Measurements from ENCODE around the gene BNIP5.

The BNIP5 gene

DNA sequence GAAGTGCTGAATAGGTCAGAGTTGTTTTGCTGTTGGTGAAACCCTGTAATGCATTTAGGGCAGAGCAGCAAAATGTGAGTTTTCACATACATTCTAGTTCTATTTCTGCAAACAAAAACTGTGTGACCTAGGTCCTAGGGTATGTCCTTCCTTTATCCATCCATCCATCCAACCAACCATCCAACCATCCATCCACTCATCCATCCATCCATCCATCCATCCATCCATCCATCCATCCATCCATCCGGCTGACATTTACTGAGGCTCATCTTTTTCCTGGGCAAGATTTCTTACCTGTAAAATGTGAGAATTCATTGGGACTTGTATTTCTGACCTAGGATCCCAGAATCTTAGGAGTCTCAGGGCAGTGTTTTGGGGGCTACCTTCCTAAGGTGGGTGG, 52.3 kb downstream of the BNIP5 start:
- TF ChIP-seq, protein P1, sequence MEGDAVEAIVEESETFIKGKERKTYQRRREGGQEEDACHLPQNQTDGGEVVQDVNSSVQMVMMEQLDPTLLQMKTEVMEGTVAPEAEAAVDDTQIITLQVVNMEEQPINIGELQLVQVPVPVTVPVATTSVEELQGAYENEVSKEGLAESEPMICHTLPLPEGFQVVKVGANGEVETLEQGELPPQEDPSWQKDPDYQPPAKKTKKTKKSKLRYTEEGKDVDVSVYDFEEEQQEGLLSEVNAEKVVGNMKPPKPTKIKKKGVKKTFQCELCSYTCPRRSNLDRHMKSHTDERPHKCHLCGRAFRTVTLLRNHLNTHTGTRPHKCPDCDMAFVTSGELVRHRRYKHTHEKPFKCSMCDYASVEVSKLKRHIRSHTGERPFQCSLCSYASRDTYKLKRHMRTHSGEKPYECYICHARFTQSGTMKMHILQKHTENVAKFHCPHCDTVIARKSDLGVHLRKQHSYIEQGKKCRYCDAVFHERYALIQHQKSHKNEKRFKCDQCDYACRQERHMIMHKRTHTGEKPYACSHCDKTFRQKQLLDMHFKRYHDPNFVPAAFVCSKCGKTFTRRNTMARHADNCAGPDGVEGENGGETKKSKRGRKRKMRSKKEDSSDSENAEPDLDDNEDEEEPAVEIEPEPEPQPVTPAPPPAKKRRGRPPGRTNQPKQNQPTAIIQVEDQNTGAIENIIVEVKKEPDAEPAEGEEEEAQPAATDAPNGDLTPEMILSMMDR (IDR thresholded peaks at IDR 0.05; ENCODE audit: low read depth, low read length, missing control alignments): no peak
- in situ Hi-C loops (cut with HindIII; ENCODE audit: low sequenced_read_pairs): no loop called here

DNA sequence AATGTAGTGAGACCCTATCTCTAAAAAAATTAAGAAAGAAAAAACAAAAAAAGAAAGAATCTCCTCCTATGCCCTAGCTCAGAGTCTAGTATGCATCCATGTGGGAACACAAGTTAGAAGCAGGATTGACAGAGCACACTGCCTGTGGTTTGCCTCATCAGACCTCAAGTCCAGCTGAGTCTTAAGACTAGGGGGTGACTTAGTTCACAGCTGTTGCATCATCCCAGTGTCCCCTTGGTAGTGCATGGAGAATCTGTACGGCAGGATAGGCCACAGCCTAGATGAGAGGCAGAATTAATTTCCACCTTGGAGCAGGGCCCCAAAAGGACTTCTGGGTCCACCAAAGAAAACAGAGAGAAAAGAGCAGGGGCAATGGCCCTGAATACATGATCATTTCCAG, 53.1 kb downstream of the BNIP5 start:
- in situ Hi-C loops (cut with HindIII; ENCODE audit: low sequenced_read_pairs): no loop called here
- TF ChIP-seq, protein P1 (IDR thresholded peaks at IDR 0.05; ENCODE audit: low read depth, low read length, missing control alignments): no peak
- no peak overlapping the region for H3K4me3 ChIP-seq (ENCODE audit: low read depth, low read length)
- DNase-seq (ENCODE audit: low read depth): no peak

More for the DNA sequence above, 52.3 kb downstream of the BNIP5 start:
- no peak for DNase-seq (ENCODE audit: low read depth)
- H3K4me3 ChIP-seq (ENCODE audit: low read depth, low read length): no peak overlapping the region

DNA sequence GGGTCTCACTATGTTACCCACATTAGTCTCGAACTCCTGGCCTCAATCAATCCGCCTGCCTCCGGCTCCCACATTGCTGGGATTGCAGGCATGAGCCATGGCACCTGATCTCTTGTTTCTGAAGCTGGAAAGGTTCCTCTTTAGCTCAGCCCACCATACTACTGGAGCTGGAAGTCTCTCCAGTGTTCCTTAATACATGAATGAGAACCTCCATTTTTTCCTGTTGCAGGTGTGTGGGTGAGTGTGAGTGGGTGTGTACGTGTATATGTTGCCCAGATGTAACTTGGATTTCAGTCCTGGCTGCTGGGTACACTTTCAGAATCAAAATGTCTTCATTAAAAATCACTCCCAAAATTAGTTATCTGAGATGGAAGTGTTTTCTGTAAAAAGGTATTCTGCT, 55.7 kb downstream of the BNIP5 start:
- in situ Hi-C loops (cut with HindIII; ENCODE audit: low sequenced_read_pairs): no loop called here
- H3K4me3 ChIP-seq (ENCODE audit: low read depth, low read length): no peak overlapping the region
- no peak for DNase-seq (ENCODE audit: low read depth)
- TF ChIP-seq, protein P1 (IDR thresholded peaks at IDR 0.05; ENCODE audit: low read depth, low read length, missing control alignments): no peak

DNA sequence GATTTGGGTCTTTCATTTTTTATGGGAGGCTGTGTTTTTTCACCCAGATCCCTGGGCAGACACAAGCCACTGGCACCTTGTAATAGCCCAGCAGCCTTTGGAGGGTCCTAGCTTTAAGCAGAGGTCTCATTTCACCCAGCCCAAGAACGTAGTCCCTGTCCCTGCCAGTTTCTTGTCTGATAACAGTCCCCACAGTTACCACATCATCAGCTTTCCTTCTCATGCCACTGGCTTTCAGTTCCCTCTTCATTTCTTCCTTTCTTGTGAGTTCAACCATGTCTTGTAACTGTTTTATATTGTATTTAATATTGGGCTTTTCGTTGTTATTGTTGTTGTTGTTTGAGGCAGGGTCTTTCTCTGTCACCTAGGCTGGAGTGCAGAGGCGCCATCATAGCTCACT, 56.2 kb downstream of the BNIP5 start:
- in situ Hi-C loops (cut with HindIII; ENCODE audit: low sequenced_read_pairs): no loop called here
- H3K4me3 ChIP-seq (ENCODE audit: low read depth, low read length): no peak overlapping the region
- TF ChIP-seq, protein P1 (IDR thresholded peaks at IDR 0.05; ENCODE audit: low read depth, low read length, missing control alignments): no peak
- no peak for DNase-seq (ENCODE audit: low read depth)

DNA sequence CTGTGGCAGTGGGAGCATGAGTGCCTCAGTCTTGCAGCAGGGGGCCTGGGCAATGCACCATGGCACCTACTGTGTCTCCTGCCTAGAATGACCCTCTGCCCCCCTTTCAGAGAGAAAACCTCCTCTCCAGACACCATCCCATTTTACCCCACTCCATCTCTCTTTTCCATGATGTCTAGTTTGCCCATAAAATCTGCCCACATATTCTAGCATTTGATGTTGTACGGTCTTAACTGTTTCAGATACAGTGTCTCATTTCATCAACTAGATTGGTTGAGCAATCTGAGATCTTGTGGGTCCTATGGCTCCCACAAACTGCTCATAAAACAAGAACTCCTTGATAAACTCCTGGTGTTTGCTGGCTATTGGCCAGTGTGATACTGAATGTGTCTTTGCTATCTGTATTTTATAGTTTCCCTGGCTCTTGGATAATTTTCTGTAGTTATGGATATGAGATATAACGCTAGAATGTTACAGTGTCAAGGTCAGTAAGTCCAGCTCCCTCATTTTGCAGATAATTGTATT, 58.7 kb downstream of the BNIP5 start:
- in situ Hi-C loops (cut with HindIII; ENCODE audit: low sequenced_read_pairs): no loop called here
- H3K4me3 ChIP-seq (ENCODE audit: low read depth, low read length): no peak overlapping the region
- TF ChIP-seq, protein P1 (IDR thresholded peaks at IDR 0.05; ENCODE audit: low read depth, low read length, missing control alignments): no peak
- no peak for DNase-seq (ENCODE audit: low read depth)

DNA sequence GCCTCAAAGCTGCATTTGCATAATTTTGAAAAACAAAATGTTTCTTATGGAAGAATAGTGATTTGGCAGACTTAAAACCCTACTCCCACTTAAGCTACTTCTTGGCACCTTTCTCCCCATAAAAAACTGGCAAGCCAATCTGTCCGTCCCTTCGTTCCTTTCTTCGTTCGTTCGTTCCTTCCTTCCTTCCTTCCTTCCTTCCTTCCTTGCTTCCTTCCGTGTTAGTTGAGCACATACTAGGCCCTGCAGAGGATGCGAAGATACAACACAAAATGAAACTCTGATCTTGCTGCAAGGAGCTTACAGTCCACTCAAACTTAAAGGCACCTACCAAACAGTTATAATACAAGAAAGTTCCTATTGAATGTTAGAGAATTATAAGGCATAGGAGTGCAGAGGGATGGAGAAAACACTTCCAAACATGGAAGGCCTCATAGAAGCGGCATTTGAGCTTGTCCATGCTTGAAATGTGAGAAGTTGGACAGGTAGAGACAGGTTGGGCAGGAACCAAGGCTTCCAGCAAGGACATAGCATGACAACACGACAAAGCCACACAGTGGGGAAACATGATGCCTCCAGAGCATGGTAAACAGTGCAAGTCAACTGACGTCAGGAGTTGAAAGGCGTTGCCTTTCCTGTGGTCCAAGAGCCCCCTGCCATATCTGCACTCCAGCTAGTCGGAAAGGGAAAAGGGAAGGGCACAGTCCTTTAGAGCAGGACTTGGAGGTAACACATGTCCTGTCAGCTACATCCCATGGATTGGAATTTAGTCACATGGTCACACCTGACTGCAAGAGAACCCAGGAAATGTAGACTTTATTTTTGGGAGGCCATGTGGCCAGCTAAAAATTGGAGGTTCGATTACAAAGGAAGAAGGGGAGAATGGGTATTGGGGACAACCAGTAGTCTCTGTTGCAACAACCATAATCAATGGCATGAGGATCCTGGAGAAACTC, 59.8 kb downstream of the BNIP5 start:
- DNase-seq (ENCODE audit: low read depth): no peak
- in situ Hi-C loops (cut with HindIII; ENCODE audit: low sequenced_read_pairs): no loop called here

More for the DNA sequence above, 59.8 kb downstream of the BNIP5 start:
- TF ChIP-seq, protein P1 (IDR thresholded peaks at IDR 0.05; ENCODE audit: low read depth, low read length, missing control alignments): no peak
- H3K4me3 ChIP-seq (ENCODE audit: low read depth, low read length): no peak overlapping the region

Data from astrocyte of the cerebellum (primary cell).